DND-41 (cell line): Measurements from ENCODE around the gene SRRM4.

Experiments
- EZH2 ChIP-seq: IDR thresholded peaks from 3 replicates; pipeline ENCODE4 v1.6.1; 2012; ENCODE audit warnings: borderline replicate concordance, low read depth, mild to moderate bottlenecking, moderate library complexity, low read length, inconsistent platforms; ENCODE audit not compliant: severe bottlenecking
- TF ChIP-seq, protein P1 (sequence below): IDR thresholded peaks from 2 replicates; pipeline ENCODE4 v1.5.1; 2012; ENCODE audit warnings: borderline replicate concordance, low read length, moderate library complexity, mild to moderate bottlenecking; ENCODE audit not compliant: poor library complexity, severe bottlenecking; ENCODE audit errors: extremely low read depth

DNA sequence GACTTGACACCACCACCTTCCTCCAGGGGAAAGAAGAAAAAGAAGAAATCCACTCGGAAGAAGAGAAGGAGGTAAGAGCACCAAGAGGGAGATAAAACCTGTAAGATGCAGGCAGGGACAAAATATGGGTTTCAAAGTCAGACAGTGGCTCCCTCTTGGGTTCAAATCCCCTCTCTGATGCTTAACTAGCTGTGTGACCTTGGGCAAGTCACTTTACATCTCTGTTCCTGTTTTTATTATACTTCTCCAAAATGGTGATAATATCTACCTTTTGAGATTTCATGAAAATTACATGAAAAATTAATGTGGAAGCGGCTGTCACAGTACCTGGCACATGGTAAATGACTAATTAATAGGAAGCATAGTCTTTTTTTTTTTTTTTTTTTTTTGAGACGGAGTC is 133.0 kb downstream of the SRRM4 start:
- TF ChIP-seq, protein P1, sequence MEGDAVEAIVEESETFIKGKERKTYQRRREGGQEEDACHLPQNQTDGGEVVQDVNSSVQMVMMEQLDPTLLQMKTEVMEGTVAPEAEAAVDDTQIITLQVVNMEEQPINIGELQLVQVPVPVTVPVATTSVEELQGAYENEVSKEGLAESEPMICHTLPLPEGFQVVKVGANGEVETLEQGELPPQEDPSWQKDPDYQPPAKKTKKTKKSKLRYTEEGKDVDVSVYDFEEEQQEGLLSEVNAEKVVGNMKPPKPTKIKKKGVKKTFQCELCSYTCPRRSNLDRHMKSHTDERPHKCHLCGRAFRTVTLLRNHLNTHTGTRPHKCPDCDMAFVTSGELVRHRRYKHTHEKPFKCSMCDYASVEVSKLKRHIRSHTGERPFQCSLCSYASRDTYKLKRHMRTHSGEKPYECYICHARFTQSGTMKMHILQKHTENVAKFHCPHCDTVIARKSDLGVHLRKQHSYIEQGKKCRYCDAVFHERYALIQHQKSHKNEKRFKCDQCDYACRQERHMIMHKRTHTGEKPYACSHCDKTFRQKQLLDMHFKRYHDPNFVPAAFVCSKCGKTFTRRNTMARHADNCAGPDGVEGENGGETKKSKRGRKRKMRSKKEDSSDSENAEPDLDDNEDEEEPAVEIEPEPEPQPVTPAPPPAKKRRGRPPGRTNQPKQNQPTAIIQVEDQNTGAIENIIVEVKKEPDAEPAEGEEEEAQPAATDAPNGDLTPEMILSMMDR = no peak
- no peak for TF ChIP-seq EZH2
